Activated CD4-positive, alpha-beta memory T cell treated with anti-CD3 and anti-CD28 coated beads for 36 hours (primary cell): Measurements from ENCODE around the gene KRTAP5-10. TPM values are rescaled to one million over a fixed set of nuclear protein-coding genes. Genes with fewer than 3 reads are reported as not detected.
"Not testable (repeated sequence)": the region's sequence is repeated elsewhere in the genome, so short reads cannot be mapped to it uniquely, and the experiment has no call there.

Experiments
- CTCF ChIA-PET: fragments of 350-600 bp; sonication (Branson Sonifier 250); formaldehyde crosslinking; loops from one replicate; lab custom pipeline; 2021; ENCODE audit warnings: antibody characterized with exemption, inconsistent platforms; lab: Charles Lee
- POLR2A ChIA-PET: fragments of 350-600 bp; sonication (Branson Sonifier 250); formaldehyde crosslinking; loops from one replicate; lab custom pipeline; 2021; ENCODE audit warnings: antibody characterized with exemption; lab: Charles Lee
- DNase-seq: peaks from one replicate; pipeline ENCODE4 v3.0.0-alpha.2; 2020
- H3K27ac Mint-ChIP-seq: one replicate; pipeline ENCODE4 v1.8.0; 2021; ENCODE audit warnings: mixed read lengths
- H3K27me3 Mint-ChIP-seq: one replicate; pipeline ENCODE4 v1.8.0; 2021; ENCODE audit warnings: mixed read lengths
- H3K36me3 Mint-ChIP-seq: one replicate; pipeline ENCODE4 v1.8.0; 2021; ENCODE audit warnings: mixed read lengths
- H3K4me1 Mint-ChIP-seq: one replicate; pipeline ENCODE4 v1.8.0; 2021; ENCODE audit warnings: low read depth, mixed read lengths
- H3K4me3 Mint-ChIP-seq: one replicate; pipeline ENCODE4 v1.8.0; 2021; ENCODE audit warnings: mild to moderate bottlenecking, mixed read lengths
- H3K9me3 Mint-ChIP-seq: one replicate; pipeline ENCODE4 v1.8.0; 2021; ENCODE audit warnings: mixed read lengths
- intact Hi-C: fragments of 100-400 bp; cut with micrococcal nuclease; formaldehyde crosslinking; loops from one replicate; pipeline ENCODE4 v1.15.1; 2023
- total RNA-seq, 2 experiments: library from RNA; stranded (reverse); gene quantifications; one replicate each; pipeline ENCODE4 v1.2.3, GENCODE V29; 2021

The KRTAP5-10 gene
- total RNA-seq, 2 experiments from 2014 or later, result not detected

- Mint-ChIP-seq H3K36me3 (no peaks in the 10 kb centered on the region), H3K9me3 (no peaks in the 10 kb centered on the region), H3K4me1 (peaks cover 4% of the 10 kb centered on the region), H3K4me3 (no peak overlapping the region), H3K27ac (no peak overlapping the region), H3K27me3 (peaks cover 24% of the 10 kb centered on the region)
- intact Hi-C loops, result no loop called here
- ChIA-PET POLR2A (no interaction called here), CTCF (interaction anchor here (0.6 to 1.2 kb wide), 4 partner anchors 9 to 152 kb away, joined by 3 to 6 read pairs (median 4); no protein-coding TSS in a partner anchor)
- DNase-seq, result peak; percentile 31
Observed at GRCh38 chr11:71580057-71581003, 15.0 kb downstream of the KRTAP5-10 start.

DNA sequence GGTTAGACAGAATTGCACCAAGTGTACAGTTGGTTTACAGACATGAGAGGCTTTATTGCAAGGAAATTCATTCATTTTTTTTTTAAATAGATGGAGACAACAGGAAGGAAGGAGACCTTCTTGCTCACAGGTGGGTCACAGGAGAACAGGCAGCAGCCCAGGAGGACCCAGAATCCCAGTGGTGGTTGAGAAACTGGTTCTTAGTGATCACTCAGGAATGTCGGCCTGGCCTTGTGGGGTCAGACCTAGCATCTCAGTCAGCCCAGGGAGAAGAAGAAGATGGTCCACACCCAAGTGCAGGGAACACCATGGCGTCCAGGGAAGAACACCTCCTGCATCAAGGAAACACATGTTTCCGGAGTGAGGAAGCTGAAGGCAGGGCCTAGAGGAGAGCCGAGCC lies 16.5 kb downstream of the KRTAP5-10 start:
- Mint-ChIP-seq H3K36me3 (no peaks in the 10 kb centered on the region), H3K4me1 (peaks cover 4% of the 10 kb centered on the region), H3K27ac (no peak overlapping the region), H3K27me3 (peaks cover 24% of the 10 kb centered on the region), H3K9me3 (no peaks in the 10 kb centered on the region), H3K4me3 (no peak overlapping the region)
- DNase-seq, result no peak
- CTCF ChIA-PET, result no interaction called here
- intact Hi-C loops, result no loop called here
- POLR2A ChIA-PET, result no interaction called here

DNA sequence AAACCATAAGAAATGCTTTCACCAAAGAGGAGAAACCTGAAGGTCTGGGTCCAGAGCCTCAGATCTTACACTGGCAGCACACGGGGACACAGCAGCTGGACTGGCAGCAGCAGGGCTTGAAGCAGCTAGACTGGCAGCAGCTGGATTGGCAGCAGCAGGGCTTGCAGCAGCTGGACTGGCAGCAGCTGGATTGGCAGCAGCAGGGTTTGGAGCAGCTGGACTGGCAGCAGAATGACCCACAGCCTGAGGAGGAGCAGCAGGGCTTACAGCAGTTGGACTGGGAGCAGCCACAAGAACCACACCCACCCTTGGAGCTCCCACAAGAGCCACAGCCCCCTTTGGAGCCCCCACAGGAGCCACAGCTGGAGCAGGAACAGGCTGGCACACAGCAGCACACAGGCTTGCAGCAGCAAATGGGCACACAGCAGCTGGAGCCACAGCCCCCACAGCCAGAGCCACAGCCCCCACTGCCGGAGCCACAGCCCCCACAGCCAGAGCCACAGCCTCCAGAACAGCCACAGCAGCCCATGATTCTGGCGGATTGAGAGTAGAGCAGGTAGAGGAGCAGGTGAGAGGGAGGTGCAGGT lies 17.0 kb downstream of the KRTAP5-10 start, which contains the start of gene KRTAP5-11:
Gene KRTAP5-11 (minus strand): TSS at position 567 of the 587 bp plus-strand sequence. CDS start 38 bp downstream, at position 529.
- no peaks in the 10 kb centered on the region for H3K9me3 Mint-ChIP-seq
- peaks cover 4% of the 10 kb centered on the region for H3K4me1 Mint-ChIP-seq
- no peak within 1 kb of the TSS for H3K4me3 Mint-ChIP-seq
- peaks cover 24% of the 10 kb centered on the region for H3K27me3 Mint-ChIP-seq
- H3K36me3 Mint-ChIP-seq, result no peaks in the 10 kb centered on the region
- intact Hi-C loops, result no loop called here
- no peak for DNase-seq
- no peak within 1 kb of the TSS for H3K27ac Mint-ChIP-seq
- POLR2A ChIA-PET, result no interaction called here
- CTCF ChIA-PET, result no interaction called here

GRCh38 chr11:71582969-71583368 lies 17.6 kb downstream of the KRTAP5-10 start:
- peaks cover 24% of the 10 kb centered on the region for H3K27me3 Mint-ChIP-seq
- intact Hi-C loops, DNase-seq, H3K9me3 Mint-ChIP-seq, H3K36me3 Mint-ChIP-seq, POLR2A ChIA-PET, CTCF ChIA-PET, H3K27ac Mint-ChIP-seq, H3K4me1 Mint-ChIP-seq, H3K4me3 Mint-ChIP-seq: not testable (repeated sequence)

GRCh38 chr11:71585673-71586072 lies 20.3 kb downstream of the KRTAP5-10 start:
- peaks cover 23% of the 10 kb centered on the region for H3K27me3 Mint-ChIP-seq
- H3K36me3 Mint-ChIP-seq, H3K9me3 Mint-ChIP-seq, H3K4me1 Mint-ChIP-seq, CTCF ChIA-PET, DNase-seq, H3K4me3 Mint-ChIP-seq, H3K27ac Mint-ChIP-seq, POLR2A ChIA-PET, intact Hi-C loops: not testable (repeated sequence)

DNA sequence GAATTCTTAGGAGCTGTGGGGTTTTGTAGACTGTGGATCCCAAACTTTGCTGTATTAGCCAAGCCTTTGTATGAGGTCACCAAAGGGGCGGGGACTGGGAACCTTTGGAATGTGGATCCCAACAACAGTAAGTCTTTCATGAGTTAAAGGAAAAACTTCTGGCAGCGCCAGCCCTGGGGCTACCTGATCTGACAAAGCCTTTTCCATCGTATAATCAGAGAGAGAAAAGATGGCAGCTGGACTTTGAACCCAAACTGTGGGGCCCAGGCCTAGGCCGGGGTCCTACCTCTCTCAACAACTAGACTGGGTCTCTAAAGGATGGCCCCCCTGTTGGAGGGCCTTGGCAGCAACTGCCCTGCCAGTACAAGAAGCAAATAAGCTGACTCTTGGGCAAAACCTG lies 23.0 kb downstream of the KRTAP5-10 start:
- POLR2A ChIA-PET, intact Hi-C loops, H3K9me3 Mint-ChIP-seq, H3K27me3 Mint-ChIP-seq, H3K4me3 Mint-ChIP-seq, H3K27ac Mint-ChIP-seq, DNase-seq, H3K36me3 Mint-ChIP-seq, H3K4me1 Mint-ChIP-seq: not testable (repeated sequence)
- CTCF ChIA-PET, result interaction anchor here (1.2 to 1.6 kb wide), 2 partner anchors 8 to 14 kb away, joined by 5 to 6 read pairs; no protein-coding TSS in a partner anchor

DNA sequence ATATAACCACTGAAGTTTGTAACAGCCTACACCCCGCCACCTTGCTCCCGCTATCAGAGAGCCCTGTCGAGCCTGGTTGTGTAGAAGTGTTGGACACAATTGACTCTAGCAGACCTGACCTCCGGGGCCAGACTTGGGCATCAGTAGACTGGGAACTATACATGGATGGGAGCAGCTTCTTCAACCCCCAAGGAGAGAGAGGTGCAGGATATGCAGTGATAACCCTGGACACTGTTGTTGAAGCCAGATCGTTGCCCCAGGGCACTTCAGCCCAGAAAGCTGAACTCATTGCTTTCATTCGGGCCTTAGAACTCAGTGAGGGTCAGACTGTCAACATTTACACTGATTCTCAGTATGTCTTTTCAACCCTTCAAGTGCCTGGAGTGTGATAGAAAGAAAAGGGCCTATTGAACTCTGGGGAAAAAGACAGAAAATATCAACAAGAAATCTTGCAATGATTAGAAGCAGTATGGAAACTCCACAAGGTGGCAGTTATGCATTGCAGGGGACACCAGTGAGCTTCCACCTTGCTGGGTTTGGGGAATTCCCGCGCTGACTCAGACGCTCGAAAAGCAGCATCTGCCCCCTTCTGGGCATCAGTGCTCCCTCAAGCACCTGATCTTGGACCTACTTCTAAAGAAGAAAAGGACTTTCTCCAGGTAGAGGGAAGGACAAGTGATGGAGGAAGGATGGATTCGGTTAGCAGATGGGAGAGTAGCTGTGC lies 23.6 kb downstream of the KRTAP5-10 start:
- H3K36me3 Mint-ChIP-seq, H3K27ac Mint-ChIP-seq, H3K9me3 Mint-ChIP-seq, H3K27me3 Mint-ChIP-seq, POLR2A ChIA-PET, intact Hi-C loops, H3K4me3 Mint-ChIP-seq, H3K4me1 Mint-ChIP-seq: not testable (repeated sequence)
- CTCF ChIA-PET, result interaction anchor here (1.2 to 1.6 kb wide), 2 partner anchors 9 to 15 kb away, joined by 5 to 6 read pairs; no protein-coding TSS in a partner anchor
- peak; percentile 83 for DNase-seq

- CTCF ChIA-PET, result interaction anchor here (1.2 to 1.6 kb wide), 2 partner anchors 9 to 15 kb away, joined by 5 to 6 read pairs; no protein-coding TSS in a partner anchor
- H3K27me3 Mint-ChIP-seq, intact Hi-C loops, POLR2A ChIA-PET, H3K4me3 Mint-ChIP-seq, H3K9me3 Mint-ChIP-seq, H3K27ac Mint-ChIP-seq, H3K36me3 Mint-ChIP-seq, H3K4me1 Mint-ChIP-seq, DNase-seq: not testable (repeated sequence)
Observed at GRCh38 chr11:71589546-71589920, 24.2 kb downstream of the KRTAP5-10 start.

- H3K4me3 Mint-ChIP-seq, intact Hi-C loops, H3K9me3 Mint-ChIP-seq, DNase-seq, CTCF ChIA-PET, H3K4me1 Mint-ChIP-seq, POLR2A ChIA-PET, H3K36me3 Mint-ChIP-seq, H3K27ac Mint-ChIP-seq: not testable (repeated sequence)
- H3K27me3 Mint-ChIP-seq, result peaks cover 31% of the 10 kb centered on the region
Observed at GRCh38 chr11:71603221-71603620, 37.9 kb downstream of the KRTAP5-10 start.

GRCh38 chr11:71604798-71605488 lies 39.6 kb downstream of the KRTAP5-10 start:
- H3K9me3 Mint-ChIP-seq, H3K36me3 Mint-ChIP-seq, POLR2A ChIA-PET, H3K4me1 Mint-ChIP-seq, H3K4me3 Mint-ChIP-seq, CTCF ChIA-PET, intact Hi-C loops, H3K27ac Mint-ChIP-seq: not testable (repeated sequence)
- DNase-seq, result peak; percentile 51
- peaks cover 41% of the 10 kb centered on the region for H3K27me3 Mint-ChIP-seq

GRCh38 chr11:71606853-71607519 lies 41.6 kb downstream of the KRTAP5-10 start:
- POLR2A ChIA-PET, result not testable (repeated sequence)

More at GRCh38 chr11:71606853-71607519, 41.6 kb downstream of the KRTAP5-10 start:
- DNase-seq, H3K27ac Mint-ChIP-seq, H3K9me3 Mint-ChIP-seq, intact Hi-C loops, H3K36me3 Mint-ChIP-seq, H3K4me3 Mint-ChIP-seq, H3K4me1 Mint-ChIP-seq, CTCF ChIA-PET: not testable (repeated sequence)
- peaks cover 39% of the 10 kb centered on the region for H3K27me3 Mint-ChIP-seq
